Testis (tissue), 2 donors: ENCODE data around the gene COIL.

Experiments
- CTCF ChIP-seq, 3 experiments: fragments of 450-650 bp in 2 of 3; fragments of 200-600 bp in 1 of 3; sonication (generic) in 1 of 3; IDR thresholded peaks; one replicate each; pipeline ENCODE4 v1.5.1; 2016 to 2019; ENCODE audit warnings: antibody characterized with exemption in 3 of 3, mild to moderate bottlenecking in 2 of 3, moderate library complexity in 1 of 3
- POLR2A ChIP-seq: fragments of 450-650 bp; IDR thresholded peaks from one replicate; pipeline ENCODE4 v1.6.1; 2017; ENCODE audit warnings: antibody characterized with exemption, mild to moderate bottlenecking, moderate library complexity

- TF ChIP-seq CTCF (IDR thresholded peaks at IDR 0.05) = no peak
- TF ChIP-seq POLR2A = no peak
Observed at GRCh38 chr17:56892333-56892732, 68.5 kb downstream of the COIL start.
